GM18508 (cell line): ENCODE measurements around the gene HOXB6.

Experiments
- ATAC-seq: cut with Tn5 transposase; IDR thresholded peaks from one replicate; pipeline ENCODE4 v1.9.1; 2021; ENCODE audit warnings: moderate number of reproducible peaks; ENCODE audit not compliant: insufficient read depth, unreplicated experiment

Gene HOXB6

DNA sequence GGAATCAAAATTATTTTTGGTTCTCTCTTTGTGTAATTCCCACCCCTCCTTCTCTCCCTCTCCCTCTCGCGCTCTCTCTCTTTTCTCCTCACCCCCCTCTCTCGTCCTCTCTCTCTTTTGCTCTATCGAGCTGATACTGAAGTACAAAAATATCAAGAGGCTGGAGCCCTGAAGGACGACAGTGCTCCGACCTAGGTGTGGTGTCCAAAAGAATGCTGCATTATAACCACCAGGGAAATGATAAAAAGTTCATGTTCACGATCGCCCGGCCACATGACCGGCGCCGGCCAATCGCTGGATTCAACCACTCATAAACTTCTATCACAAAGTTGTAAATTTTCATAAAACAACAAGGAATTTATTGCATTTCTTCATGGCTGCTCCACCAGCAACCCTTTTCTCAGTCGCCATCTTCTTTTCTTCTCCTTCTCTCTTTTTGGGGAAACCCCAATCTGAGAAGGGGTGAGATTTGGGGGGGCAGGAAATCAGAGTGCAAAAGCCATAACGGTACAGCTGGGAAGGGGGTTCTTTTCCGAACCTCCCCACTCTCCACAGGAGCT lies at the start of gene HOXB6:
TSS of gene HOXB6 (minus strand) at position 217 of the 560 bp plus-strand sequence. CDS start 6,836 bp downstream, outside the sequence.
- no peak for ATAC-seq

DNA sequence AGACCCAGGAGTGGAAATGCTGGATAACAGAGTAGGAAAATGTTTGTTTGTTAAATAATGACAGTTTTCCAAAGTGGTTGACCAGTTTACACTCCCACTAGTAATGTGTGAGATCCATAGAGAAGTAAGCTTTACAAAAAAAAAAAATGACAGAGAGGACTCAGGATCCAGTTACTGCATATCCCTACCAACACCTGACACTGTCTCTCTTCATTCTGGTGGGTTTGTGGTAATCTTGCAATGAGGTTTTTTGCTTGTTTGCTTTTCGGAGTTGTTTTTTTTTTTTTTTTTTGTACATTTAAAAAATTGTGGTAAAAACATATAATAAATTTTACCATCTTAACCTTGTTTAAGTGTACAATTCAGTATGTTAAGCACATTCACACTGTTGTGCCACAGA lies 45.0 kb upstream of the HOXB6 start:
- ATAC-seq: no peak

DNA sequence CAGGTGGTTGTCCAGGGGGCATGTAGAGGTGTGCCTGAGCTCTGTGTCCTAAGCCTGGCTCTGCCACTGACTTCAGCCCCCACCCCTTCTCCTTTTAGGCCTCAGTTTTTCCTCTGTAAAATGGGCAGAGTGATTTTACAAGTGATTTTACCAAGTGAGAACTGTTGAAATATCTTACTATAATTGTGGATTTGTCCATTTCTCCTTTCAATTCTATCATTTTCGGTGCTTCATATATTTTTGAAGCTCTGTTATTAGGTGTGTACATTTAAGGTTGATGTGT lies 43.1 kb upstream of the HOXB6 start:
- no peak for ATAC-seq

DNA sequence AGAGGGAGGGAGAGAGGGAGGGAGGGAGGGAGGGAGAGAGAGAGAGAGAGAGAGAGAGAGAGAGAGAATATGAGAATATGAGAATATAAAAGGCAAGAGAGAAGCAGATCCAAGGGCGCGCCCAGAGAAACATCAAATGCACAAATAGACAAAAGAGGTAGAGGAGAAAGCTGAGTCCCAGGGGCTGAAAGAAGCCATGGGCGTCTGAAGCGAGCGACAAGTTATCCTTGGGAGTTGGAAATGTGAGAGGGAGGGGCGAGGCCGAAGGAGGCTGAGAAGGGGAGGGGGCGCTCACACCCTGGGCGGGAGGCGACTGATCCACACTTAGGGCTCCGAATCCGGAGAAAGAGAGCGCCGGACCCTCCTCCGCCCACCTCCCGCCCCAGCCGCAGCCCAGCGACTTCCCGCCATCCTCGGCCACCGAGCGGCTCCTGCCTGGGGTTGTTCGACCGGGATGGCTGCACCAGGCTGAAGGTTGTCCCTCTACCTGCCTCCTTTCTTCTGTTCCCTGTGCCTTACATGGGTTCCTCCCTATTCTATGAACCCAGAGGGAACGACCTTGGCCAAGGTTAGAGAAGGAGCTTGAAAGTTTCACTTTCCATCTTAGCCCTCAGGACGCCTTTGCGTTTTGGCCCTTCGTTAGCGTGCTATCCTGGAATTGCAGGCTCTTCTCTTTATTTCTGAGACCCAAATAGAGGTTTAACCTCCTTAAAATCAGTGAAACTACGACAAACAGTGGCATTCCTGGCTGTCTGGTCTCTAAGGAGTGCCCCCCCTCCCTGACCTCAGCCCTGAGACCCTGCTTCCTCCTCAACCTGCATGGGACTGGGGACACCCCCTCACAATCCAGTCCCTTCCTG lies 42.5 kb upstream of the HOXB6 start:
- no peak for ATAC-seq

DNA sequence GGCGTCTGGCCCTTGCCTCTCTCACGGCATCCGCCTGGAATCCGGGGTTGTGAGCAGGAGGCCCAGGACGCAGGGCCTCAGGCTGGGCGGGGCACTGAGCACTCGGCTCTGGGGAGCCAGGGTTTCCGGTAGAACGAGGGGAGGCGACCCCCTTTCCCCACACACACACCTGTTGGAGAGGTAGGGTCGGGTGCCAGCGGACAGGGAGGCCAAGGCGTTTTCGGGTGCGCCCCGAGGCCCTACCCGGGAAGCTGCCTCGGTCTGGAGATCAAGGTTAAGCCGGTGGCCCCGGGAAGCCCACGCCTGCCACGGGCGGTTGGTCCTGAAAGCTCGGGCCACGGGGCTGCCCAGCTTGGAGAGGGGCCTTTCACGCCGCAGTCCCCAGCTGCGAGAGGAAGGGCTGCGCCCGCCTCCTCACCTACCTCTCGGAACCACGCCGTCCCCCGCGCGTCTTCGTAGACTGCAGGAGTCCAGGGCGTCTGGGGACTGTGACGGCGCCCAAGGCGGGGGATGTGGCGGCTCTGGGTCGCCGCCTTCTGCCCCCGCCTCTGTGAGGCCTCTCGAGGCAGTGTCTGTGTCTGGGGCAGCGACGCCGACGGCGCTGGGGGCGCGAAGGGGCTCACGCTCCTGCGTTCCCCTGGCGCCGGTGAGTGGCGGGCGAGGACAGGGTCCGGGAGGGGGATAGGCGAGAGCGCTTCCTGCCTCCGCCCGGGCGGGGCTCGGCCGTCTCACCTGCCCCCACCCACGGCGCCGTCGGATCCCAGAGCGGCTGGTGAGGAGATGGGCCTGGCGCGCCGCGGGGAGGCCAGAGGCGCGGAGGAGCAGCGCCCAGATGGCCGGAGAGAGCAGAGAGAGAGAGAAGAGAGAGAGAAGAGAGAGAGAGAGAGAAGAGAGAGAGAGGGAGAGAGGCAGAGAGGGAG lies 41.7 kb upstream of the HOXB6 start:
- no peak for ATAC-seq

DNA sequence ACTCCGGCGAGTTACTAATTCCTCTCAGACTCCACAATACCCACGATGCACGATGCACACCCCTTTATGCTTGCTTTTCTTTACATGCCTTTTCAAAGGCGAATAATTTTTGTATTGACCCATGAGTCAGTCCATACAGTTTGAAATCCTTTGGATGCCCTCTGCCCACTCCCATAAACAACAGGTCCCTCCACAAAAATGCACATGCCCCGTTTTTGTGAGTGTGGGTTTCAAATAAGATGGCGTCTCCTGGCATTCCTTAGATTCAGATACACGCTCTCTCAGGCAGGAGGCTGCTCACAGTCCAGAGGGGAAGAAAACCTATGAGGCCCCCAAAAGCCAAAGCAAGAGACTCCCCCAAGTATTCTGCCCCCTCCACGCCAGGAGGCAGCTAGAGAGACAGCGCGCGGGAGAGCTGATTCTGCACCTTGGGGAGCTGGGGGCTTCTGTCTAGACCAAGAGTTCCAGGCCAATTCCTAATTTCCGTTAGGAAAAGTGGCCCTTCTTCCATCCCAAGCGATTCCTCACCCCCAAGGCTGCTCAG lies 40.9 kb upstream of the HOXB6 start:
- no peak for ATAC-seq

DNA sequence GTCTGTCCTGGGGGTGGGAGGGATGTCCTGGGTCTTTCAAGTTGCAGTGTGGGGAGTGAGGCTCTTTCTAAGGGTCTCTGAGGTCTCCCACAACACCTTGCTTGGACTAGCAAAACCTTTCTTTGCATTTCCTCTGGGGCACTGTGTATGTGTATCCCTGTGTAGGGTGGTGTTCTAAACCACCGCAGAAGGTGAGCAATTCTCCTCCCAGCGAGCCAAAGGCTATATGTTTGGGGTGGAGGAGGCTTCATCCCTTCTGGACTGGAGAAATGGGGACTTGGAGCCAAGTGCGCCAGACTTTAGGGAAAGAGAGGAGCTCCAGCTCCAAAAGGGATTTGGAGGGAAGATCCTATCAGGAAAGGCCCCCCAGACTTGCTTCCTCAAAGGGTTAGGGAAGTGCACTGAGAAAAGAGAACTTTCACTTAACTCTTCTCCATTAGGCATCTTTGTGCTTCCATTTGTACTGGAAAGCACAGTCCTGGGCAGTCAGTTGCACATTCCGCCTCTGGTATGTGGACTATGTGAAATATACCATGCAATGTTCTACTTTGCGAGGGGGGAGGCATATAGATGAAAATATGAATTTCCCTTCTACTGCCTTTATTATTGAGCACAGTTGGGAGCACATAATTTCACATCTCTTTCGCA lies 40.2 kb upstream of the HOXB6 start:
- ATAC-seq: no peak

DNA sequence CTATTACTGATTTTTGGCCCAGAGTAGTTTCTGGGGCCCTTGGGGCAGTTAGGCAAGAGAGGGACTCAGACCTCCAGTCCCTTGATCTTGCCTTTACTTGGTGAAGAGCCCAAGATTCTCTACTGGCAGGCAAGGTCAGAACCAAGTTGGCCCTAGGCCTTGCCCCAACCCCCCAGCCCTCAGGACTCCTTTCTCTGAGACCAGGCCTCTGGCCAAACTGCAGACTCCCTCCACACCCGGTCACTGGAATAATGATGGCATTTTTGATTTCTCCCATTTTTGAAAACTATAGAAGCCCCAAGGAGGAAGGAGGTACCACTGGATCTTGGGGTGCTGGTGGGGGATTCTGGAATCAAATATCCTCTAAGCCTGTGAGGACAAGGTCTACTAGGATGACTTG lies 39.4 kb upstream of the HOXB6 start:
- no peak for ATAC-seq

DNA sequence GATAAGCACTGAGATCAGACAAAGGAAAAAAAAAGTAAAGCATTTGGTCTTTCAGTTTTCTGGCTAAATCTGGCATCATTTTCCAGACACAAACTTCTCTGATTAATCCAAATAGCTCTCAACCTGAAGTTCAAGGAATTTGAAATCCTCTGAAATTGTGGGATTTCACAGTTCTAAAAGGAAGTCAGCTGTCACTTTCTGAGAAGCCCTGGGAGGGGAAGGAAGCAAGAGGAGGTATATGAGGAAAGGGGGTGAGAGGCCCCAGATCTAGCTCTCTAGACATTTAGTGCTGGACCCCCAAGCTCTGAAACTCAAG lies 38.9 kb upstream of the HOXB6 start:
- no peak for ATAC-seq

DNA sequence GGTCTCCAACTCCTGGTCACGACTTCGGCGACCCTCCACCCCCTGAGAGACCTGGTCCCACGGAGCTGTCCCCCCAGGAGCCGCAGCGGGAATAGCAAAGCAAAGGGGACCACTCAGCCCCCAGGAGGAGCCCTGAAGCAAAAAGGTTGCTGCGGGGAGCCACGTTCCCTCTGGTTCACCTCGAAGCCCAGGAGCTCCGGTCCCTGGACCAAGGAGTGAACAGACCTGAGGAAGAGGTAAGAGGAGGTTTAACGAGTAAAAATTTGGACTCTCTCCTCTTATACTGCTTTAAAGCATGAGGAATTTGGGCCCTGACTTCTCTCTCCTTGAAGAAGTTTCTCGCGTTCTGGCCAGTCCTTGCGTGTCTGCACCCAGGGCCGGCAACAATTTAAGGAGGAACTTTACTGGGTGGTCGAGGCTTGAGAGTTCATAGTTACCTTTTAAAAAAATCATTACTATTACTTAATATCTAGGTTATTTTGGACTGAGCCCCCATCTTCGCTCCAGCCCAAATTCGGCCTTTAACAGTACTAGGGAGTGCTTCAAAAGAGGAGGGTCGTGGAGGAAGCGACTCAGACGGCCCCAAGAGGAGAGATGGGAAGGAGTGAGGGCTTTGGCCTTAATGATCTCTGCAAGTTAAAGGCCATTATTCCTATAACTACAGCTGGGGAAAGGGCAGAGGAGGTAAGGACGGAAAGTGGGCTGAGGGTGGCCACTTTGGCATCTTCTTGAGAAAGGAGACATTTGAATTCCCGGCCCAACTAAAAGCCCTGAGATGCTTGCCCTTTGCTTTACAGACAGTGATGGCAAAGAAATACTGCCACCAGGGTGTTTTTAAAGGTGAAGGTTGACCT lies 38.3 kb upstream of the HOXB6 start:
- ATAC-seq: no peak

DNA sequence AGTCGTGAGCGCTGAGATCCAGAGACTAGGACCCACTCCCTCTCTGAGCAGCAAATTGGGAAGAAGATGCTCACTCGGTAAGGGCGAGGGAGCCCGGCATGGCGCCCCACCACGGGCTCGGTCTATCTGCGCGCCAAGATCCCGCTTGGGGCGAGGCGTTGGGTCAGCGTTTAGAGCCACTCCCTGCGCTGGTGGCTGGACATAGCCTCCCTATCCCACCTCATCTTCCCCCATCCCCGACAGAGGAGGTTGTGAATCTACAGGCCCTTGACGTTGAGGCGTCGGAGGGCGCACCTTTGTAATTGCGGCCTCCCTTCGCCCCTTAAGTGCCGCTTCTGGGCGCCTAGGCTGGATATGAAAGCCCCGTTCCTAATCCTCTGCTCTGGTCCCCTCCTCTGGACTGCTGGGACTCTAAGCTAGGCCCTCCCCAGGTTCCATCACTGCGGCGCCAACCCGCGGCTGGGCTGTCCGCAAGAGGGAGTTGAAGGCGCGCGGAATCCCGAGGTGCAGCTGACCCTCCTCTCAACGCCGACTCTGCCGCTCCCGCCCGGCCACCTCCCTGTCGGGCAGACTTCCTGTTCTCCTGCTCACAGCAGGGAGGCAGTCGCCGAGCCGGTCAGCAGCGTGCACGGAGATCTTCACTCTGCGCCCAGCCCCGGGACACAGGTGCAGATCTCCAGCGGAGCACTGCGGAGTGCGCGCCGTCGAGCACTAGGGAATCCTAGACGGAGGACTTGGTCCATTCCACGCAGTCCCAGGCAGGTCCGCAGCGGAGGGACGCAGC lies 37.5 kb upstream of the HOXB6 start:
- ATAC-seq: no peak

DNA sequence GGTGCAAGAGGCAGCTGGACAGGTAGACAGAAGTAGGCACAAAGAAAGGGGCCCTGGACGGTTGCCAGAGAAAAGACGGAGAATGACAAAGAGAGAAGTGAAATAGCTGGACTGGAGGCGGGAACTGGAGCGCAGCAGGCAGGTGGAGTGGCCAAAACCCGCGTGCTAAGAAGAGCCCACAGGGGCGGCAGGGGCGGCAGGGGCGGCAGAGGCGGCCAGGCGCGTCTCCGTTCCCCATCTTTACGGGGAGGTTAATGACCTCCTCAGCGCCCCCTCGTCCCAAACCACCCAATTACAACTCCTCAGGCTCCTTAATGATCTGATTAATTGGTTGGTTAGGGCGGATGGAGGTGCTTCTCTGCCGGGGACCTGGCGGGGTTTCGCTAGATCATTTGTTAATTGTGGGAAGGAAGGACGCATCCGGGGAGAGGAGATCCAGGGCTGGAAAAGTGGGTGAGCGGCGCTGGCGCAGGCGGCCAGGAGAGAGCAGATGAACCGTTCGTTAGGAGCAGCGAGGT lies 36.8 kb upstream of the HOXB6 start:
- no peak for ATAC-seq

DNA sequence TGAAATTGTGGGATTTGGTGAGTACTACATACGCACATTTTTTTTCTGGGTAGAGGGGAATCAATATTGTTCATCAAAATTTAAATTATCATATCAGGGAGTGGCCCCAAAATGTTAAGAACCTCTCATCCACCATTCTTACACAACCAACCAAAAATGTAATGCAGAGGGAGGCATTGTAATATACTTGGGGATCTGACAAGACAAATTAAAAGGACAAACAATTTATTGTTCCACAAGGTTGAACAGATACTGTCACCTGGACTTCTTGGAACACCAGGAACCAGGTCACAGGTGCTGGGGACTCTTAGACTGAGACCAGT lies 36.0 kb upstream of the HOXB6 start:
- no peak for ATAC-seq

DNA sequence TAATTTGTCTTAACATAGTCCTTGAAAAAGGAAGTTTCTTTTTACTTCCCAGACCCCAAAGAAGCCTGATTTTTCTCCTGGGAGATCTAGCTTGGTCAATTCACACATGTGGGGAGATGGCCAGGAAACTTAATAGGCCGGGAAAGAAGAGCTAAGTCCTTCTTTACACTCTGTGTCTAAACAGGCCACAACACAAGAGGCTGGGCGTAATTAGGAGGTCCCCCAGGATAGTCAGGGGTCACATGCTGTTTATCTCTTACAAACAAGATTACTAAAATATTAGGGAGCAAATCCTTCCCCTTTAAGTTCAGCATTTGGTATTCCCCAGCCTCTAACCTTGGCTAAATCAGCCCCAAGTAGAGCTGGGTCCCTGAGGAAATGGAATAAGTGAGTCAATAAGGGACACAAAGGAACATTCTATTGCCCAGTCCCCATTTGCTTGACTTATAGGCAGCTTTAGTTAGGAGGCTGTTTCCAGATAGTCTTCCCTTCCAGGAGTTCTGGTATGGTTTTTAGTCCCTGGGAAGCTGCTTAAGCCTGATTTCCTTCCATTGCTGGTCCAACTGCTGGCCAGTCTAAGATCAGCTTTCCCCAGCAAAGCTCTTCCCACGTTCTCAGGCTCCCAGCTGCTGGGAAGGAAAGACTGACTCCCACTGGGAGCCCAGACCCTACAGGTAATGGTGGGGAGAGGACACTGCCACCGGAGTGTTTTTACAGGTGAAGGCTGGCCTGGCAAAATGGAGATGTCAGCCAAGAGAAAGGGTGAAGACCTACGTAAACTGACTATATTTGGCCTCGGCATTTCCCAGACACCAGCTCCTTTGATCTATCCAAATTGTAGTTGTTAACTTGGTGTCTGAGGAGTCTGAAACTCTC lies 35.4 kb upstream of the HOXB6 start:
- ATAC-seq: no peak

DNA sequence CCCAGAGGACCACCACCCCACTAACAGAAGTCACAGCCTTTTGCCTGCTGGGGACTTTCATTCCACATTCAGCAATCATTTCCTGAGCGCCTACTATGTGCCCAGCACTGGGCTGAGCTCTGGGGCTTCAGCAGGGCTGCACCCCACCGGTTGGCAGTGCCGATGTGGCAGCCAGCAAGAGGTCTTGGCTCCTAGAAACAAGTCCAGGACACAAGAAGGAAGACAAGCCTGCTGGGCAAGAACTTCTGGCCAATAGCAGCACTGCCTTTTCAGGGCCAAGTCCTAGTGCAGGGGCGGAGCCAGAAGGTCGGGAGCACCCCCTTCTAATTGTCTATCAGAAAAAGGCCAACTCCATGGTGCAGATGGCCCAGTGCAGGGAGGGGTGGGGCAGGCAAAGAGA lies 34.4 kb upstream of the HOXB6 start:
- ATAC-seq: no peak

DNA sequence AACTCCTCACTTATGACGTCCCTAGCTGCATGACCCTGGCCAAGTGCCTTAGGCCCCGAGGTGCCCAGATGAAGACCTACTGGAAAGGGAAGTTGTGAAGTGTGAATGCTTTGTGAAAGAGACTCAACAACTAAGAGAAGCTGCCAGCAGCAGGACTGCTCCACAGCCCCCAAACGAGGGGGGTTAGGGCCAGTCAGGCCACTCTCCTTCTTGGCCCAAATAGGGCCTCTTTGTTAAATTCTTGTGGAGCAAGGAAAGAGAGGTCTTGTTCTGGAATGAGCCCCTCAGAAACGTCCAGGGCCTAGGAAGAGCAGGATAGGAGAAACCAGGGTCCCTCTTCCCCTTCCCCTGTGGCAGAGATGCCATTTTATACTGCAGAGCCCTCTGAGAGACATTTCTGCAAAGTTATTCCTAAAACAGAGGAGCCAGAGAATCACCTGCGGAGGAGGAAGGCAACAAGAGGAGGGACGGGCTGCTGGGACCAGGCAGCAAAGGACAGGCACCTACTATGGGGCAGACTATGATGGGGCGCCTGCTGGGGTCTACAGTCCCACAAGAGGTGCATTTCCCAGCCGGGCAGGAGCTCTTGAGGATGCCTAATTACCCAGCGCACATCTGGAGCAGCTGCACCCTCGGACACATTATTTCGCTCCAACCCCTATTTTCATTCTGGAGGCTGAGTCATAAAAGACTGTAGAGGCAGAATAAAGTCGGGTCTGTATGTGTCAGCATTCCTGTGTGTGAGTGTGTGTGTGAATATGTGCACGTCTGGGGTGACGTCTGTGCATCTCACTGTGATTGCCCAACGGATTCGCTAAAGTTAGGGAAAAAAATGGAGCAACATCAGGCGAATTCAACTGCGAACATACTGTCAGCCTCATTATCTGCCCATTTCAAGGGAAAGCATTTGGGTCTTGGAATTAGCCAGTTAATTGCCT lies 32.8 kb upstream of the HOXB6 start:
- ATAC-seq: no peak
